HG03520 (cell line): ENCODE measurements around the gene C12orf60.

ENCODE experiments used
- ATAC-seq: cut with Tn5 transposase; IDR thresholded peaks from one replicate; pipeline ENCODE4 v1.9.1; 2021; ENCODE audit warnings: mild to moderate bottlenecking, moderate library complexity; ENCODE audit not compliant: unreplicated experiment

The C12orf60 gene

DNA sequence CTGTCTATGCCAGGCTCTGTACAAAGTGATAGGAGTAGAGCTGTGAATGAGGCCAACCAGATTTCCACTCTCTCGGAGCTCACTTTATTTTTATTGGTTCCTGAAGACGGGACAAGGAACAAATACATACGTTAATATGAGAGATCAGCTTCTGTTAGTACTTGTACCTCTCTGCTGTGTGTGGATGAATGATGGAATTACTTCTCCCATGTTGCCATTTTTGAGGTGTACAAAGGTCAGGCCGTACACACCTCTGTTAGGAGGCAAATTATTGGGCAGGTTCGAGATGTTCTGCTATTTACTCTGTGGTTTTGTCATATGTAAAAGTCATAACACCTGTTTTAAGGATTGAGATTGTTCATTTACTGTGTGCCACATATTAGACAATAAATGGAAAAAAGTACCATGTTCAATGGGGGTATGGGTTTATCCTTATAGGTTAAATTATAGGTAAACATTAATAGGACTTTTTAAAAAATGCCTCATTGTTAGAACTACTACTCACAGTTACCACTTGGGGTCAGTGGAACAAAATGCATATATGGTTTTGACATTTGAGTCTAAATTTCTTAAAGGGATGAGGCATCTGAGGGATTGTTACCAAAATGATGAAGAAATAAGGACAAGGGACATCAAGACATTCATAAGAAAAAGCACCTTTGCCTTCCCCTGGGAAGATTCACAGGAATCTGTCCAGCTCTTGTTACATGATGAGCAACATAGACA is 27.1 kb upstream of the C12orf60 start:
- ATAC-seq, result no peak

DNA sequence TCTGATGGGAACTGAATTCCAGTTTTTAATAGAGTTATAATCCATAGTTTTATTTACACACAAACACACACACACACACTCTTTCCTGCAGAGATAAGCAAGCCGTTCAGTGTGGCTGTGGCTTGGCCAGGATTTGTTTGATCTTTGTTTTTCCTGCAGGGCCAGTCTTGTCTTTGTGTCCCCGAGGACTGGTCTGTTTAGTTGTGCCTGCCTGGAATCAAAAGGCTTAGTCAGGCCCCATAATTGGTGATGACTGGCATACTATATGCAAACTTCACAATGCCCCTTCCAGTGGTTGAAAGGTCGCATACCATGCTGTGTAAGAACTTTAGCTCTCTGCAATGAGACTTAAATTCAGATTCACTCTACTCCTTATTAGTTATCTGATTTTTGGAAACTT is 26.2 kb upstream of the C12orf60 start:
- no peak for ATAC-seq

DNA sequence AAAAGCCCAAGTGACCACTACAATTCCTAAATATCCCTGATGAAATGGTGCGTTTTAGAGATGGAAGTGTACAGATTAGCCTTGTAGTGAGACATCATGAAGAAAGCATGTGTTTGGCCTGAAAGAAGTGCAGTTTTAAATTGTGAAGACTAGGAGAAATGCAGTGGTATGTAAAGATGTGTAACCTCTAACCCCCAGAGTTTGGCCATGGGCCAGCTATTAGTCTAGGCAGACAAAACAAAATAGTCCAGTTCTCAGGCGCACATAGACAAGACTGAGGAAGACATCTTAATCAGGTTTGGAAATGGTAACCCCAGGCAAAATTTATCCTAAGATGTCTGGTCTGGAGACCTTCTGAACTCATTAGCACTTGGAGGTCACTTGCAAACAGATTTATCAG is 23.6 kb upstream of the C12orf60 start:
- ATAC-seq, result no peak

DNA sequence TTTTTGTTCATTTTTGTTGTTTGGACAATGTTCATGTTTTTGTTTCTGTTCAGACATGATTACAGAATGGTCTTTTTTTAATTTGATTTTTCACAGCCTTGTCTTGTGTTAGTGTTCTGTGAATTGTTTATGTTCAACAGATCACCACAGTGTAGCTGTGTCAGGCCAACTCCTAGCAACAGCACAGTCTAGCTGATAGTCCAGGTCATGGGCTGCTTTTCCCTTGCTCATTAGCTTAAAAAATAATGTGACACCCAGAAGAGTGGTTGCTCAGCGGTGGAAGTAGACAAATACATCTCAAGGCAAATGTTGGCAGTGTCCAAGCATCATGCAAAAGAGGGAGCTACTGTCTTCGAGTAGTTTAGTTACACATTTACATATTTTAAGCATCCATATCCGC is 22.6 kb upstream of the C12orf60 start:
- no peak for ATAC-seq

DNA sequence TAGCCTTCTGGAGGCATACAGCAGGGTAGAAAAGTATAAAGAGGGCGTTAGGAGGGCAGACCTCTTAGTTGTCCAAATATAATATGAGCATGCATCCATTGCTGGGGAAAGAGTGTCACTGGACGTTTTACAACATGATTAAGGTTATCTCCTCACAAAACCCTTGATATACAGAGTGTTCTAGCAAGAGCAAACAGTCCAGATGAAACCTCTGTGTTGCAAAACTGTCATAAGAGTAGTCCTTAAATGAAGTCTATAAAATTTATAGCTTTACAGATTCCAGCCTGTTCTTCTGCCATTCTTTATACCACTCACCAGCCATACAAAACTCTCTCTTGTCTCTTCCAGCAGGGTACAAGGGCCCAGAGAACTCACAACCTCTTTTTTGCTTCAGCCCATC is 21.9 kb upstream of the C12orf60 start:
- no peak for ATAC-seq

DNA sequence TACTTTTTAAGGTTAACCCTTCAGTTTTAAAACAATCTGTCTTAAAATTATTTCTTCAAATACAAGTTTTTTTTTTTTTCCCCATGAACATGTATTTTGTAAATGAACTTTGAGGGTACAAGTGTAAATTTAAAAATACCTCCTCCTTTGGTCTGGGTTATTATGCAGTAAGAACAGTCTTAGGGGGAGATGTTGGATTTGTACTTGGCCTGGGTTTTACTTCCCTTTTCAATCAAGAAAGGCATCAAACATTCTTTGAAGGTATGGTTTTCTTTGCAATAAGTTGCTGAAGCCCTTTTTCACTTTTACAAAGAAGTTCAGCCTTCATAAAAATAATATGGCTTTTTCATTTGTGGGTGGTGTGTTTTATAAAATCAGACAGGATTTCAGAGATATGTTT is 20.7 kb upstream of the C12orf60 start:
- no peak for ATAC-seq

DNA sequence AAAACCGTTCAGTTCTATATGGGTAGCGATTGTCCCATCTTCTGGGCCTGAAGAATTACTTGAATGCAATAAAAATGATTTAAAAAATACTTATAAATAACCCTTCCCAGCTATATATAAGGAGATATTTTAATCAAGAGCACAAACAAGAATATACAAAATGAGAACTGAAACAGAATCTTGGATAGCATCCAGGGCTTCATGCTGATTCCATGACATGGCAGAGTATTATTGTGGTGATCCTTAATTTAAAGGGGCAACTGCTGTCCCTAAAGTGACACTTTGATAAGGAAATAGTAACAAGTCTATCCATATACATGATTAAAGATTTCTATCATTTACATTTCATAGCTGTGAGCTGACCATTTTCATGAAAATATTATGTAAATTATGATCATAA is 19.0 kb upstream of the C12orf60 start:
- ATAC-seq, result no peak

DNA sequence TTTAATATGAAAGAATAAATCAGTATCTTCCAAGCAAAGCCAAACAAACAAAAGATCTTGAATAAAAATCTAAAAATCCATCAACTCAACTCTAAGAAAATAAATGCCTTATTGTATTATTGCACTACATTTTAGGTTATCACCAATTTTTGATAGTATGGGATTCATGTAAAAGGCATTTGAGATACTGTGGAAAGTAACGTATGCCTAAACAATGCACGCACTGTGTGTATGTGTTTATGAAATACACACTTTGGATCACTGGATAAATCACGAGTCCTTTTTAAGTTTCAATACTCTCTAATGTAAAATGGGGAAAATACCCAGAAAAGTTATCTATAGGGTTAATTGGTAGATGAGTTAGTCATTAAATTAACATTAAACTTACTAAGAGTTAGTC is 17.9 kb upstream of the C12orf60 start:
- ATAC-seq, result no peak

DNA sequence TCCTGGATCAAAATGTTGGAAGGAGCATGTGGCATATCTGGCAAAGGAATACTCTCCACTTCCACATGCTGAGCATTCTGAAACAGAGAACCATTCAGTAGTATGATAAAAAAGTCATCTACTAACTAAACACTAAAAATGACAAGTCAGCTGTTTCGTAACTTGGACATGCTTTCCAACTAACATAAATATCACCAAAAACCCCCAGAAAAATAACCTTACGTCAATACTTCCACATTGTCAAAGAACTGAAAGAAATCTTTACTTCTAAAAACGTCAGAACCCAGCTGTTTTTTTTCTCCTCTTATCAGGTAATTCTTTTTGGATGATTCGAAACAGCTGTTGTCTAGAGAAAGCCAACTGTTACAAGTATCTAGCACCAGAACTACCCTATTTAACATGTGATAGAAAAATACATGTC is 8.4 kb upstream of the C12orf60 start:
- no peak for ATAC-seq

DNA sequence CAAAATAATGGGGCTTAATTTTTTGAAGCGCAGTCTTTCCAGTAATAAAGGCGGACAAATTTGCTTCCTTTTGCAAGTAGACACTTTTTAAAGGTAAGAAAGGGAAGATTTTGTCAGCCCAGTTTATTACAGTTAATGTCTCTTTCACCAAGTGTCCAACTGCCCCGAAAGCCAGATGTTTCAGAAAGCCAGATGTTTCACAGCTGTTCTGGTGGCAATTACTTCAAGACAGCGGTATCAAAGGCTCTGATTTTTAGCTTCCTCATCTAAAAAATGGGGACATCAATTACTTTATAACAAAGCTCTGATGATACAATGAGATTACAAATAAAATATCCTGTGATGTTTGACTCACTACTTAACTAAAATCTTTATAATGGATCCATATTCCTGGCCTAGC is 1.2 kb upstream of the C12orf60 start:
- no peak for ATAC-seq

DNA sequence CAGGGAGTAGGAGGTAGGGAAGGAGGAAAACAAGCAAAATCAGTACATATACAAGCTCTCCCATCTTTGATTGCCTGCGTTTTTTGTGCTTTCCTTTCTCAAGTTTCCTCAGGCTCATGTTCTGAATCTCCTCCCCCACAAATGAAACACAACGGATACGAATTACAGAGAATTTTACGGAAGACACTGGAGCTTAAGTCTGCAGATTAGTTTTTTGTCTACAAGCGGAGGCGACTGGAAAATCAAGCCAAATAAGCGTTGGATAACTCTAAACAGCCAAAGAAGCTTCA is 804 bp upstream of the C12orf60 start:
- ATAC-seq, result no peak

DNA sequence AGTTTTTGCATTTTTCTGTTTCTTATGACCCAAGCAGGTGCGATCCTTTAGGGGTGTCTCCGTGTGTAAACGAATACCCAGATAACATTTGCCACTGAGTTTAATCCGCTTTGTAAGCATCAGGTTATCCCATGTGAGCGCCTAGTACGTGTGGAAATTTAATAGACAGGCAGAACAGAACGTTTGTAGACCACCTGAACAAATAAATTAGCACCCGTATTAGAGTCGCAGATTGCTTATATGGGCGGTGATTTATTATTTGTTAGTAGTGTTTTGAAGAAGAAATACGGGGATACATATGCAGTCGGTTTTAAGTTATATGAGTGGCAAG is 325 bp downstream of the C12orf60 start:
- peak; percentile 18 for ATAC-seq

DNA sequence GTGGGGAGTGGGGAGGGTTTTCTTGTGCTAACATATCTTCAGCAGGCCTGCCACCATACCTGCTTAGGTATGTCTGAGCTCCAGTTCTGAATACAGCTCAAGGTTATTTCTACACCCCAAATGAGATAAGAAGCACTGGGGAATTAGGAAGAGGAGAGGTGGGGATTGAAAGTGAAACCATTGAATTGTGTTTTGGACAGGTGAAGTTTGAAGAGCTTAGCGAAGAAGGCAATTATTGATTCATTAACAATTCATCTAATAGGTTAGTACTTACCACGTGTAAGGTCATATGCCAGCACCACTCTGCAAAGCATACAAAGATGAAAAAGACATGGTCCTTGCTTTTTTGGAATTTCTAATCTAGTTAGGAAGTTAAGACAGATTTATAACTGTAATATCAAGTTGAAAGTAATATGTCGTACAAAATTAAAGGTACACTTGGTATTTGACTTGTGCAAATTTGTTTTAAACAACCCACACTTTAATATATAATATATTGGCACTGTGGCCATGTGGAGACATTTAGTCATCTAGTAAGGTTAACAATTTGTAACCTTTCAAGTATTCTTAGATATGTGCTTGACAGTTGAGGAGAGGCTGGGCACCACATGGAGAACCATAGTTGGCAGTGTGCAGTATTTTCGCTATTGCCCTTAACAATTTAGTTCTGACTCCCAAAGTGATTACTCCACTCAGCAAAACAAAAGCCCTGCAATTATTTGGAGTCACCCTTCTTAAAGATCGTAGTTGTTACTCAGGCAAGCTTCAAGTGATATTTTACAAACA is 6.9 kb downstream of the C12orf60 start:
- no peak for ATAC-seq

DNA sequence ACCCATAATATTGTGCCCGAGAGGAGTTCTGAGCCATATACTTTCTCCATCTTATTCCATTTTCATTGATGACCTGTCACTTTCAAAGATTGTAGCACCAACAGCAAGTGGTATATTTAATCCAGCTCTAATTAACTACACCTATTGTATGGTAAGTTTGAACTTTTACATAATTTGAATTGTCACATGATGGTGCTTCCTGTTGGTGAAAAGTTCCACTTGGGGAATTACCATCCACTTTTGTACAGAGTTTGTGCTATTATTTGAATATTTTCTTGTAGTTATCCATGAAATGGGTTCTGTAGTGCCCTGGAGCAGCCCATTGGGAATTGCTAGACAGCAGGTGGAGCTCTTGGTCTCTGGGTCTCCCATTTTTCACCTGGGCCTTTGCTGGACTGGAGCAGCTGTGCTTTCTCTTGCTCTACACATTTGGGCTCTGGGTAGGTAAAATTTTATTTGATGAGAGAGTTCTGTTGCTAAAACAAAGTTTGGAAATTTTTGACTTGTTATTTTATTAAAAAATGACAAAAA is 7.5 kb downstream of the C12orf60 start:
- no peak for ATAC-seq

DNA sequence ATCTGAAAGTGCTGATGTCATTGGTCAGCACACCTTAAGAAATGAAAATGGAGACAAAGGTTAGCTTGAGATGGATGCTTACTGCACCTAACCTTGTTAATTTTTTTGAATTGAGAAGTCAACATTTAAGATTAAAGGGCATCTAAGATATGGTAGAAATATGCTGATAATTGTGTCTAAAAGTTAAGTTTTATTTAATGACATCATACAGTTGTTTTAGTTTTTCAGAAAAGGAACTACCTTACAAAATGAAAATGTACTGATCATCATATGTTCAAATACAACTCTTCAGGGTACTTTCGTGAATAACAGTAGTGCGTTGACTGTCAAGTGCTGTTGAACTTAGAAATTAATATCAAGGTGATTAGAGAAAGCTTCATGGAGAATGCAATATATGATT is 8.0 kb downstream of the C12orf60 start:
- no peak for ATAC-seq

DNA sequence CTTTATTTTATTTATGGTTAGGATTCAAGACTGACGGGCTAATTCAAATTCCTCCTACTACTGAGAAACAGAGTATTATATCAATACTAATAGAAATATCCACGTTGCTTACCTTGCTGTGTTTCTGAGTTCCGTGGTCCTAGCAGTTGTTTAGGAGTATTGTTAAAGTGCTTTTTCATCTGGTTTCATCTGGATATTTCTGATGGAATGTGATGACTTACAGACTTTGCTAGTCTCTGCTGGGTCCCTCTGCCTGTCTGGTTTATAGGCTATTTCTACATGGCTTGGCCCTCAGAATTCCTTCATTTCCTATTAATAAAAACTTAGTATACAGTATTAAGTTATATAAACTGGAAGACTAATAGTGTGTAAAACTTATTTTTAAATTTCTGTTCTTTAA is 10.5 kb downstream of the C12orf60 start, which contains the start of gene SMCO3:
Gene SMCO3 (minus strand): TSS at position 169 of the 400 bp plus-strand sequence. CDS start 7,502 bp downstream, outside the sequence.
- no peak for ATAC-seq

DNA sequence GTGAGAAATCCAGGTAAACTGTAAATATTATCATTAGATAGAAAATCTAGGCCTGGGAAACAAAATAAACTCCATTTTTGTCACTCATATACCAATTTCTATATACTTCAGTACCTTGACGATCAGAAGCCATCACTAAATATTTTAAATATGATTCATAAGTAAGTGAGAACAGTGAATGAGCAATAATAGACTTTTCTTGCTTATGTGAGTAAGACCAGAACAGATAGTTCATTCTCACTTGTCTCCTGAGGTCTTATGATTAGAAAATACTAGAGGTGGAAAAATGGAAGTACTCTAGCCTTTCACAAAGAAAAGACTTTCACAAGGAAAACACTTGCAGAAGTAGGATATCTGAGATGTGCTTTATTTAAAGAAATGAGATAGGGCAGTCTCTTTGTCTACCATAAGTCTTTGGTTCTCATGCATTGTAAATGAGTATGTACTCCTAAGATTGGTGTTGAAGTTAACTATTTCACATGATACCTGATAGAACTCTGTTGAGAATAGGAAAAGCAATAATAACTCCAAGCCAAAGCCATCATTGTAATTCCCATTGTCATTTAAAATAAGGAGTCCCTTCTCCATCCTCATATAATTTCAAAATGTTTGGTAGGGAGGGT is 20.7 kb downstream of the C12orf60 start:
- no peak for ATAC-seq

DNA sequence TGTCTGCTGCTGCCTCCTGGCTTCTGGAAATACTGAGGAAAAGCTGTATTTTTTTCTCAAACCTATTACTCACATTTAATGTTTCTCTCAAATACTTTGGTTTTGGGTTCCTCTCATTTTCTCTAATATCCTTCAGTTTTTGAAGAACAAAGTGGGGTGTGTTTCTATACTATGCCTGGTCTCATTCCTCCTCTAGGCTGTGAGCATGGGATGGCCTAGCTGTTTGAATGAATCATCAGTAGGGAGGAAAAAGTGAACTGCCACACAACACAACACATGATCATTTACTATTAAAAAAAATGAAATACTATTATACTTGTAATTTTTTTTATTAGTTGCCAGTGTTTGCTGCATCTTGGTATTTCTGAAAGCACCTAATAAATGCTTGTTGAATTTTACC is 21.8 kb downstream of the C12orf60 start:
- ATAC-seq, result no peak

DNA sequence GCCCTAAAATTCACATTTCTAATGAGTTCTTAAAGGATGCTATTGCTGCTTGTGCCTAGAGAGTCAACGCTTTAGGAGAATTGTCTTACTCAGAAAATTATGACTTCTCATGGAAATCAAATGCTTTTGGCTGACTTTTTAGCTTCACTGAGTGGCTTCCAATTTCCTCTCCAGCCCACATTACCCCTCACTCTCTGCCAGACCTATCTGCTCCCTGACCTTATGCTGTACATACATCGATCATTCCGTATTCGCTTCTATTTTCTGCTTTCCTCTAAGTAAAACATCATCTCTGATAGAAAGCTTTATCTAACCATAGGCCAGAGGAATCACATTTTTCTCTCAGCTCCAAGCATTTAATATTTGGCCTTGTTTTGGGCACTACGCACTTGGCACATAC is 23.0 kb downstream of the C12orf60 start:
- no peak for ATAC-seq

DNA sequence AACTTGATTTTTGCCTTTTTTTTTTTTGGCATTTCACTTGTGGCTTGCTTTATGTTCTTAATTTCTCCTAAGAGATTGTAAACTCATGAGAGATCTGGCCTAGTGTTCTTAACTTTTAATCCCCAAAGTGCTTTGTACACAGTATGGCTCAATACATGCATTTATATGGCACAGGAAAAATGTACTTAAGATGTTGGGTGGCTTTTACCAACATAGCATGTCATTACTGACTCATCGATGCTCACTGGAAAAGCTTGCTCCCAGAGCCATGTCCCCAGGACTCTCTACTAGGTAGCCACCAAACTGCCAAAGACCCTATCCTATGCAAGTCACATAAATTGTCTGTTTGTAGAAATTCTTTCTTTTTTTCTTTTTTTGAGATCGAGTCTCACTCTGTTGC is 23.6 kb downstream of the C12orf60 start:
- ATAC-seq, result no peak

DNA sequence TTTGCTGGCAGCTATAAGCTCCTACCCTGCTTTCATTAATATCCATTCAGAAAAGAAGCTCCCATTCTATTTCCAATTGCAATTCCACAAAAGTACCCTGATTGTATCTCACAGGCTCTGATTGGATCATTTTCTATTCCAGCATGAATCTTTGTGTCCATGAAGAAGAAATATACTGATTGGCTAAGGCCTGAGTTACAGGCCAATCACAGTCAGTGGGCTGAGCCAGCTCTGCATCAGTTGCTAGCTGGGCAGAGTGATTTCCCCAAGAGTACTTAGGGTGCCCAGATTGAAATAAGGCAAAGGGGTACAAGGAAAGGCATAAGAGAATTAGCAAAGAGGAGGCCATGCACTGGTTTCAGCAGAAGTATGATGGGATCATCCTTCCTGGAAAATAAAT is 25.4 kb downstream of the C12orf60 start:
- peak; percentile 55 for ATAC-seq

DNA sequence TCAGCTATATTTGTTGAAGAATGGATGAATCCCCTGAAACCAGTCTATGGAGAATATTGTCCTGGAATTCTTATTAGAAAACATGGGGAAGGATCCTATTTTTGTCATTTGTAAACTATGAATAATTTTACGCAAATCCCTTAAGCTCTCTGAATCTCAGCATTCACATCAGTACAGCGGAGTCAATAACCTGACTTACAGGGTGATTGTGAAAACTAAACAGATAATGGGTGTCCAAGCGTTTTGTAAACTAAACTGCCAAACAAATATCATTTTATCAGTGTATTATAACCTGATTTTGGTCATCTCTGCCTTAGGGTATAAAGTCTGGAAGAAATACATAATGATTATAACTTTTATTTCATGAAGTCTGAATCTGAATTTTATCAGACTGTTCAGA is 29.9 kb downstream of the C12orf60 start:
- ATAC-seq, result no peak
